Stimulated activated CD4-positive, alpha-beta T cell treated with anti-CD3 and anti-CD28 coated beads, Interleukin-15, amount 100 ng/mL, for 1 hour (primary cell): ENCODE results near the gene TNRC6C.

Source experiments
- DNase-seq, 2 donors: peaks; one replicate each; pipeline ENCODE4 v3.0.0-alpha.2; 2020; ENCODE audit warnings: low read depth in 1 of 2, low spot score in 1 of 2

Gene TNRC6C

GRCh38 chr17:77957857-77958715, at the start of gene TNRC6C:
Gene TNRC6C (plus strand): TSS chr17:77958703. CDS start chr17:78004207, 45,504 bp downstream.
- DNase-seq: peak; percentile 99 to 100

- DNase-seq: no peak
Measured at GRCh38 chr17:77909236-77909635, 49.3 kb upstream of the TNRC6C start.

- no peak for DNase-seq
Measured at GRCh38 chr17:77909816-77910215, 48.7 kb upstream of the TNRC6C start.

GRCh38 chr17:77914385-77915254, 43.9 kb upstream of the TNRC6C start:
- DNase-seq: no peak

GRCh38 chr17:77915594-77916021, 42.9 kb upstream of the TNRC6C start:
- DNase-seq: no peak

- no peak for DNase-seq
Measured at GRCh38 chr17:77916264-77916663, 42.2 kb upstream of the TNRC6C start.

- no peak for DNase-seq
Measured at GRCh38 chr17:77916703-77917481, 41.6 kb upstream of the TNRC6C start.

- no peak for DNase-seq
Measured at GRCh38 chr17:77919276-77919675, 39.2 kb upstream of the TNRC6C start.

GRCh38 chr17:77923135-77923534, 35.4 kb upstream of the TNRC6C start:
- no peak for DNase-seq

GRCh38 chr17:77923776-77924513, 34.6 kb upstream of the TNRC6C start:
- DNase-seq: no peak

- DNase-seq: no peak
Measured at GRCh38 chr17:77924757-77925336, 33.7 kb upstream of the TNRC6C start.

- no peak for DNase-seq
Measured at GRCh38 chr17:77925831-77926543, 32.5 kb upstream of the TNRC6C start.

GRCh38 chr17:77926981-77927380, 31.5 kb upstream of the TNRC6C start:
- no peak for DNase-seq

GRCh38 chr17:77927777-77928518, 30.6 kb upstream of the TNRC6C start:
- DNase-seq: no peak

- DNase-seq: no peak
Measured at GRCh38 chr17:77928519-77929179, 29.9 kb upstream of the TNRC6C start.

- no peak for DNase-seq
Measured at GRCh38 chr17:77929180-77929564, 29.3 kb upstream of the TNRC6C start.

GRCh38 chr17:77929871-77930436, 28.5 kb upstream of the TNRC6C start:
- DNase-seq: no peak
